Activated T-cell treated with anti-CD3 and anti-CD28 coated beads for 48 hours (primary cell): Measurements from ENCODE around the gene CXXC5.

Source experiments
- DNase-seq: peaks from one replicate; pipeline ENCODE4 v3.0.0-alpha.2; 2020; ENCODE audit warnings: low read depth

The CXXC5 gene

GRCh38 chr5:139651853-139652787 is 4.0 kb downstream of the CXXC5 start:
- peak; percentile 50 for DNase-seq

GRCh38 chr5:139652788-139653241 is 4.7 kb downstream of the CXXC5 start:
- DNase-seq, result no peak

- DNase-seq, result no peak
Observed at GRCh38 chr5:139653616-139654015, 5.5 kb downstream of the CXXC5 start.

- no peak for DNase-seq
Observed at GRCh38 chr5:139654464-139654863, 6.3 kb downstream of the CXXC5 start.

- DNase-seq, result no peak
Observed at GRCh38 chr5:139654871-139655491, 6.8 kb downstream of the CXXC5 start.

- no peak for DNase-seq
Observed at GRCh38 chr5:139655727-139656271, 7.7 kb downstream of the CXXC5 start.

GRCh38 chr5:139657363-139658321 is 9.5 kb downstream of the CXXC5 start:
- no peak for DNase-seq

- DNase-seq, result no peak
Observed at GRCh38 chr5:139658501-139658927, 10.4 kb downstream of the CXXC5 start.

GRCh38 chr5:139658928-139659667 is 10.9 kb downstream of the CXXC5 start:
- DNase-seq, result no peak

- no peak for DNase-seq
Observed at GRCh38 chr5:139659695-139660101, 11.5 kb downstream of the CXXC5 start.

- no peak for DNase-seq
Observed at GRCh38 chr5:139660105-139660922, 12.2 kb downstream of the CXXC5 start.

- DNase-seq, result no peak
Observed at GRCh38 chr5:139660923-139661814, 13.0 kb downstream of the CXXC5 start.

GRCh38 chr5:139662617-139663016 is 14.5 kb downstream of the CXXC5 start:
- DNase-seq, result no peak

- no peak for DNase-seq
Observed at GRCh38 chr5:139663207-139664085, 15.3 kb downstream of the CXXC5 start.

- DNase-seq, result no peak
Observed at GRCh38 chr5:139664086-139664693, 16.0 kb downstream of the CXXC5 start.

GRCh38 chr5:139664727-139665351 is 16.7 kb downstream of the CXXC5 start:
- no peak for DNase-seq

- DNase-seq, result no peak
Observed at GRCh38 chr5:139665626-139666025, 17.5 kb downstream of the CXXC5 start.
